Hematopoietic multipotent progenitor cell treated with erythropoietin and hydrocortisone succinate and interleukin-3 and kit ligand, for 15 days (in vitro differentiated cells): ENCODE measurements around the gene ENHO.

ENCODE experiments used
- DNase-seq: peaks from one replicate; pipeline ENCODE4 v3.0.0-alpha.2; 2015; ENCODE audit warnings: low spot score

Gene ENHO

GRCh38 chr9:34524349-34524748 lies 1.6 kb upstream of the ENHO start:
- DNase-seq = no peak

GRCh38 chr9:34522091-34522887 lies 501 bp downstream of the ENHO start:
- DNase-seq = no peak

GRCh38 chr9:34521406-34522045 lies 1.3 kb downstream of the ENHO start:
- DNase-seq = no peak

GRCh38 chr9:34520505-34521385 lies 2.0 kb downstream of the ENHO start:
- DNase-seq = no peak

- DNase-seq = no peak
These were observed 2.7 kb downstream of the ENHO start for GRCh38 chr9:34520096-34520495.

GRCh38 chr9:34519321-34520020 lies 3.3 kb downstream of the ENHO start:
- DNase-seq = no peak

- no peak for DNase-seq
These were observed 3.9 kb downstream of the ENHO start for GRCh38 chr9:34518896-34519295.

- DNase-seq = no peak
These were observed 4.6 kb downstream of the ENHO start for GRCh38 chr9:34518110-34518616.

- no peak for DNase-seq
These were observed 5.6 kb downstream of the ENHO start for GRCh38 chr9:34517185-34517584.

GRCh38 chr9:34515959-34516358 lies 6.8 kb downstream of the ENHO start:
- no peak for DNase-seq

- no peak for DNase-seq
These were observed 8.0 kb downstream of the ENHO start for GRCh38 chr9:34514816-34515215.

GRCh38 chr9:34514401-34514800 lies 8.4 kb downstream of the ENHO start:
- no peak for DNase-seq

GRCh38 chr9:34513567-34514214 lies 9.1 kb downstream of the ENHO start:
- no peak for DNase-seq

- no peak for DNase-seq
These were observed 10.4 kb downstream of the ENHO start for GRCh38 chr9:34512131-34513078.

- no peak for DNase-seq
These were observed 12.0 kb downstream of the ENHO start for GRCh38 chr9:34510497-34511468.

GRCh38 chr9:34508951-34509350 lies 13.8 kb downstream of the ENHO start:
- DNase-seq = no peak

GRCh38 chr9:34508463-34508862 lies 14.3 kb downstream of the ENHO start:
- no peak for DNase-seq

GRCh38 chr9:34507966-34508365 lies 14.8 kb downstream of the ENHO start:
- no peak for DNase-seq

GRCh38 chr9:34507556-34507955 lies 15.2 kb downstream of the ENHO start:
- no peak for DNase-seq
